ENCODE measurements around the gene PDGFD. TPM values are rescaled to one million over a fixed set of nuclear protein-coding genes. Genes with fewer than 3 reads are reported as not detected.

The PDGFD gene
- polyA plus RNA-seq, 1 of the 3 experiments (the other 2 are of a cell fraction) = 4.8 TPM

DNA sequence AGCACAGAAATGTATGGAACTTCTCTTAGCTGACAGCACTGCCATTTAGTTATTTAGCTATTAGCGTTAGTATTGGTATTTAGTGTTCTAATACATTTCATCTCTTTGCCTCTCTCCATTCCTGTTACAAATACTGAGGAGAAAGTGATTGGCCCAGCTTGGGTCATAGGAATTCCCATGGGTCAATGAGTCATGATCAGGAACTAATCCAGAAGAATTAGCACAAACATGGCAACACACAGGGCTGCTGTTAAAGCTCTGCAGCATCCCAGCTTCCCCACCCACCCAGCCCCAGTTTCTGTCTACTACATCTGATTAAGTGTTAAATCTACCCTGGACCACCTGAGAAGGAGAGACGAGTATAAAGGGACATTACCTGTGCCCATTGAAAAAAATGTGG is 36.1 kb downstream of the PDGFD start:
- Histone ChIP-seq H3K79me2 (ENCODE audit: insufficient read depth) (no peaks in the 10 kb centered on the region), H4K20me1 (ENCODE audit: insufficient read depth) (no peaks in the 10 kb centered on the region), H3K9me3 (no peaks in the 10 kb centered on the region), H3K27me3 (ENCODE audit: insufficient read depth) (no peaks in the 10 kb centered on the region), H3K36me3 (replicated peaks in 1 of 2; ENCODE audit: control insufficient read depth in 1 of 2, insufficient read depth in 2 of 2, low read length in 1 of 2) (no peaks in the 10 kb centered on the region), H2AFZ (ENCODE audit: low read depth) (no peak overlapping the region), H3K4me2 (no peak overlapping the region), H3K9ac (no peak overlapping the region), H3K9me2 (no peaks in the 10 kb centered on the region), H3K27ac (ENCODE audit: low read depth in 2 of 2, low read length in 1 of 2) (no peak overlapping the region), H3F3A (replicated peaks; ENCODE audit: insufficient read depth) (peaks cover 3% of the 10 kb centered on the region), H3K4me3 (ENCODE audit: low read depth in 2 of 2, low read length in 1 of 2) (no peak overlapping the region), H3K4me1 (ENCODE audit: control insufficient read depth in 1 of 2, insufficient read depth in 2 of 2, low read depth in 1 of 2, low read length in 1 of 2) (no peaks in the 10 kb centered on the region; a peak in 1 of 4 replicates)
- DNase-seq = no peak
- TF ChIP-seq, protein P1, sequence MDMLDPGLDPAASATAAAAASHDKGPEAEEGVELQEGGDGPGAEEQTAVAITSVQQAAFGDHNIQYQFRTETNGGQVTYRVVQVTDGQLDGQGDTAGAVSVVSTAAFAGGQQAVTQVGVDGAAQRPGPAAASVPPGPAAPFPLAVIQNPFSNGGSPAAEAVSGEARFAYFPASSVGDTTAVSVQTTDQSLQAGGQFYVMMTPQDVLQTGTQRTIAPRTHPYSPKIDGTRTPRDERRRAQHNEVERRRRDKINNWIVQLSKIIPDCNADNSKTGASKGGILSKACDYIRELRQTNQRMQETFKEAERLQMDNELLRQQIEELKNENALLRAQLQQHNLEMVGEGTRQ (IDR thresholded peaks at IDR 0.05; ENCODE audit: borderline replicate concordance, low read depth, low read length) = no peak
- no peak for TF ChIP-seq SMC3 (IDR thresholded peaks at IDR 0.05; ENCODE audit: low read depth, low read length)
- TF ChIP-seq, protein P2, sequence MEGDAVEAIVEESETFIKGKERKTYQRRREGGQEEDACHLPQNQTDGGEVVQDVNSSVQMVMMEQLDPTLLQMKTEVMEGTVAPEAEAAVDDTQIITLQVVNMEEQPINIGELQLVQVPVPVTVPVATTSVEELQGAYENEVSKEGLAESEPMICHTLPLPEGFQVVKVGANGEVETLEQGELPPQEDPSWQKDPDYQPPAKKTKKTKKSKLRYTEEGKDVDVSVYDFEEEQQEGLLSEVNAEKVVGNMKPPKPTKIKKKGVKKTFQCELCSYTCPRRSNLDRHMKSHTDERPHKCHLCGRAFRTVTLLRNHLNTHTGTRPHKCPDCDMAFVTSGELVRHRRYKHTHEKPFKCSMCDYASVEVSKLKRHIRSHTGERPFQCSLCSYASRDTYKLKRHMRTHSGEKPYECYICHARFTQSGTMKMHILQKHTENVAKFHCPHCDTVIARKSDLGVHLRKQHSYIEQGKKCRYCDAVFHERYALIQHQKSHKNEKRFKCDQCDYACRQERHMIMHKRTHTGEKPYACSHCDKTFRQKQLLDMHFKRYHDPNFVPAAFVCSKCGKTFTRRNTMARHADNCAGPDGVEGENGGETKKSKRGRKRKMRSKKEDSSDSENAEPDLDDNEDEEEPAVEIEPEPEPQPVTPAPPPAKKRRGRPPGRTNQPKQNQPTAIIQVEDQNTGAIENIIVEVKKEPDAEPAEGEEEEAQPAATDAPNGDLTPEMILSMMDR (IDR thresholded peaks at IDR 0.05) = no peak
- no peak for TF ChIP-seq RFX5 (IDR thresholded peaks at IDR 0.05; ENCODE audit: low read length)
- TF ChIP-seq MAX (IDR thresholded peaks at IDR 0.05; ENCODE audit: low read depth) = no peak
- TF ChIP-seq, protein P3, sequence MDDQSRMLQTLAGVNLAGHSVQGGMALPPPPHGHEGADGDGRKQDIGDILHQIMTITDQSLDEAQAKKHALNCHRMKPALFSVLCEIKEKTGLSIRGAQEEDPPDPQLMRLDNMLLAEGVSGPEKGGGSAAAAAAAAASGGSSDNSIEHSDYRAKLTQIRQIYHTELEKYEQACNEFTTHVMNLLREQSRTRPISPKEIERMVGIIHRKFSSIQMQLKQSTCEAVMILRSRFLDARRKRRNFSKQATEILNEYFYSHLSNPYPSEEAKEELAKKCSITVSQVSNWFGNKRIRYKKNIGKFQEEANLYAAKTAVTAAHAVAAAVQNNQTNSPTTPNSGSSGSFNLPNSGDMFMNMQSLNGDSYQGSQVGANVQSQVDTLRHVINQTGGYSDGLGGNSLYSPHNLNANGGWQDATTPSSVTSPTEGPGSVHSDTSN (IDR thresholded peaks at IDR 0.05) = no peak
- TF ChIP-seq EZH2phosphoT487 (IDR thresholded peaks at IDR 0.05; ENCODE audit: borderline replicate concordance, low read depth) = no peak
- no peak for TF ChIP-seq TAF1 (IDR thresholded peaks at IDR 0.05; ENCODE audit: borderline replicate concordance, low read depth, low read length)
- no peak for TF ChIP-seq ELF1 (IDR thresholded peaks at IDR 0.05)
- TF ChIP-seq IRF3 (IDR thresholded peaks at IDR 0.05; ENCODE audit: low read depth, low read length) = no peak
- no peak for TF ChIP-seq FOXJ3 (CRISPR knock-in tag; IDR thresholded peaks at IDR 0.05)
- TF ChIP-seq MXI1 (IDR thresholded peaks at IDR 0.05; ENCODE audit: low read depth, low read length) = no peak
- no peak for TF ChIP-seq TEAD4 (IDR thresholded peaks at IDR 0.05; ENCODE audit: borderline replicate concordance, insufficient read depth)
- POLR2A ChIA-PET = no interaction called here
- CTCF ChIA-PET = no interaction called here
- 80% methylated on average over 2 of the region's 2 CpGs for whole genome bisulfite sequencing (ENCODE audit: low lambda C conversion rate)
